Measurements from ENCODE around the gene DSG4. TPM values are rescaled to one million over a fixed set of nuclear protein-coding genes. Genes with fewer than 3 reads are reported as not detected.

The DSG4 gene
- total and polyA plus RNA-seq, 2 donors (not counting 1 experiment from before 2014, with no cell fraction given), result not detected

GRCh38 chr18:31444142-31444541 lies 67.6 kb downstream of the DSG4 start:
- Histone ChIP-seq H3K4me3 (replicated peaks in 1 of 4; ENCODE audit: control extremely low read depth in 1 of 4, insufficient read depth in 1 of 4, low read depth in 3 of 4, low read length in 4 of 4) (no peak overlapping the region), H3K4me2 (ENCODE audit: extremely low read depth, insufficient read depth, low read length) (no peak overlapping the region), H3K79me2 (ENCODE audit: control insufficient read depth, insufficient read depth, low read length) (no peaks in the 10 kb centered on the region), H4K20me1 (ENCODE audit: control insufficient read depth, extremely low read depth, insufficient read depth, low read length) (no peaks in the 10 kb centered on the region), H3K9ac (ENCODE audit: insufficient read depth, low read length) (no peak overlapping the region), H3K27ac (ENCODE audit: insufficient read depth, low read length) (no peak overlapping the region), H3K4me1 (ENCODE audit: control insufficient read depth, extremely low read depth, insufficient read depth, low read length) (no peaks in the 10 kb centered on the region), H2AFZ (ENCODE audit: low read length) (no peak overlapping the region), H3K27me3 (ENCODE audit: control insufficient read depth, insufficient read depth, low read length) (no peaks in the 10 kb centered on the region), H3K36me3 (ENCODE audit: control insufficient read depth, insufficient read depth, low read length) (no peaks in the 10 kb centered on the region), H3K9me3 (ENCODE audit: control insufficient read depth, insufficient read depth, low read depth, low read length) (no peaks in the 10 kb centered on the region)
- no peak for DNase-seq (ENCODE audit: low read depth in 2 of 2)
- no peak for TF ChIP-seq EZH2 (IDR thresholded peaks at IDR 0.05; ENCODE audit: low read length, missing control alignments)
- TF ChIP-seq CTCF (conservative IDR thresholded peaks at IDR 0.05 in 1 of 2, IDR thresholded peaks at IDR 0.05 in 1 of 2; ENCODE audit: low read depth in 1 of 2, low read length in 2 of 2), result no peak

GRCh38 chr18:31445908-31446307 lies 69.3 kb downstream of the DSG4 start:
- Histone ChIP-seq H3K9me3 (ENCODE audit: control insufficient read depth, insufficient read depth, low read depth, low read length) (no peaks in the 10 kb centered on the region), H3K79me2 (ENCODE audit: control insufficient read depth, insufficient read depth, low read length) (no peaks in the 10 kb centered on the region), H3K4me2 (ENCODE audit: extremely low read depth, insufficient read depth, low read length) (no peak overlapping the region), H3K36me3 (ENCODE audit: control insufficient read depth, insufficient read depth, low read length) (no peaks in the 10 kb centered on the region), H2AFZ (ENCODE audit: low read length) (no peak overlapping the region), H3K4me3 (replicated peaks in 1 of 4; ENCODE audit: control extremely low read depth in 1 of 4, insufficient read depth in 1 of 4, low read depth in 3 of 4, low read length in 4 of 4) (no peak overlapping the region), H3K27me3 (ENCODE audit: control insufficient read depth, insufficient read depth, low read length) (no peaks in the 10 kb centered on the region), H4K20me1 (ENCODE audit: control insufficient read depth, extremely low read depth, insufficient read depth, low read length) (no peaks in the 10 kb centered on the region), H3K9ac (ENCODE audit: insufficient read depth, low read length) (no peak overlapping the region), H3K4me1 (ENCODE audit: control insufficient read depth, extremely low read depth, insufficient read depth, low read length) (no peaks in the 10 kb centered on the region), H3K27ac (ENCODE audit: insufficient read depth, low read length) (no peak overlapping the region)
- TF ChIP-seq EZH2 (IDR thresholded peaks at IDR 0.05; ENCODE audit: low read length, missing control alignments) (no peak), CTCF (conservative IDR thresholded peaks at IDR 0.05 in 1 of 2, IDR thresholded peaks at IDR 0.05 in 1 of 2; ENCODE audit: low read depth in 1 of 2, low read length in 2 of 2) (no peak)
- DNase-seq (ENCODE audit: low read depth in 2 of 2), result no peak

GRCh38 chr18:31446854-31447253 lies 70.3 kb downstream of the DSG4 start:
- Histone ChIP-seq H4K20me1 (ENCODE audit: control insufficient read depth, extremely low read depth, insufficient read depth, low read length) (no peaks in the 10 kb centered on the region), H3K36me3 (ENCODE audit: control insufficient read depth, insufficient read depth, low read length) (no peaks in the 10 kb centered on the region), H3K4me2 (ENCODE audit: extremely low read depth, insufficient read depth, low read length) (no peak overlapping the region), H3K79me2 (ENCODE audit: control insufficient read depth, insufficient read depth, low read length) (no peaks in the 10 kb centered on the region), H3K9me3 (ENCODE audit: control insufficient read depth, insufficient read depth, low read depth, low read length) (no peaks in the 10 kb centered on the region), H3K27me3 (ENCODE audit: control insufficient read depth, insufficient read depth, low read length) (no peaks in the 10 kb centered on the region), H3K4me1 (ENCODE audit: control insufficient read depth, extremely low read depth, insufficient read depth, low read length) (no peaks in the 10 kb centered on the region), H3K4me3 (replicated peaks in 1 of 4; ENCODE audit: control extremely low read depth in 1 of 4, insufficient read depth in 1 of 4, low read depth in 3 of 4, low read length in 4 of 4) (no peak overlapping the region), H3K9ac (ENCODE audit: insufficient read depth, low read length) (no peak overlapping the region), H2AFZ (ENCODE audit: low read length) (no peak overlapping the region), H3K27ac (ENCODE audit: insufficient read depth, low read length) (no peak overlapping the region)
- TF ChIP-seq CTCF (conservative IDR thresholded peaks at IDR 0.05 in 1 of 2, IDR thresholded peaks at IDR 0.05 in 1 of 2; ENCODE audit: low read depth in 1 of 2, low read length in 2 of 2), result no peak
- no peak for TF ChIP-seq EZH2 (IDR thresholded peaks at IDR 0.05; ENCODE audit: low read length, missing control alignments)
- DNase-seq (ENCODE audit: low read depth in 2 of 2), result peak in 1 of 2 donors; percentile 7

Measured in fibroblast of lung (primary cell).